Common myeloid progenitor, CD34-positive (primary cell): ENCODE measurements around the gene EGFR.

Experiments
- CTCF ChIA-PET: fragments of 350-600 bp; sonication (Branson Sonifier 250); formaldehyde crosslinking; loops from one replicate; lab custom pipeline; 2021; ENCODE audit warnings: antibody characterized with exemption; lab: Charles Lee
- POLR2A ChIA-PET: fragments of 350-600 bp; sonication (Branson Sonifier 250); formaldehyde crosslinking; loops from one replicate; lab custom pipeline; 2021; ENCODE audit warnings: antibody characterized with exemption; lab: Charles Lee
- DNase-seq, 3 donors: peaks; one replicate each; pipeline versions ENCODE4 v3.0.0 to v3.0.0-alpha.2; 2013
- H3K27ac ChIP-seq, 2 experiments: 1 replicate in 1 of 2; 2 replicates in 1 of 2; pipeline ENCODE4 v1.7.0; 2013; ENCODE audit warnings: inconsistent platforms in 2 of 2, low read length in 2 of 2, mild to moderate bottlenecking in 2 of 2, low read depth in 1 of 2, moderate library complexity in 1 of 2; ENCODE audit not compliant: severe bottlenecking in 2 of 2, insufficient read depth in 1 of 2, poor library complexity in 1 of 2
- H3K27me3 ChIP-seq, 5 experiments: replicated peaks in 2 of 5; 1 replicate in 3 of 5; 2 replicates in 2 of 5; pipeline versions ENCODE4 v1.6.1 to v1.7.0; 2013; ENCODE audit warnings: low read length in 4 of 5, mild to moderate bottlenecking in 2 of 5, moderate library complexity in 2 of 5, inconsistent platforms in 1 of 5; ENCODE audit not compliant: insufficient read depth in 5 of 5, control insufficient read depth in 4 of 5
- H3K36me3 ChIP-seq, 4 experiments: 1 replicate in 2 of 4; 2 replicates in 2 of 4; pipeline versions ENCODE4 v1.6.1 to v1.7.0; 2013; ENCODE audit warnings: low read length in 3 of 4, control low read depth in 1 of 4, mild to moderate bottlenecking in 1 of 4; ENCODE audit not compliant: control insufficient read depth in 4 of 4, insufficient read depth in 4 of 4
- H3K4me1 ChIP-seq, 4 experiments: 1 replicate in 3 of 4; 2 replicates in 1 of 4; pipeline versions ENCODE4 v1.6.1 to v1.7.1; 2013; ENCODE audit warnings: low read length in 3 of 4, mild to moderate bottlenecking in 3 of 4, control low read depth in 1 of 4, inconsistent platforms in 1 of 4, moderate library complexity in 1 of 4; ENCODE audit not compliant: control insufficient read depth in 4 of 4, insufficient read depth in 4 of 4; ENCODE audit errors: control extremely low read depth in 1 of 4
- H3K4me3 ChIP-seq, 7 experiments: 1 replicate in 4 of 7; 2 replicates in 3 of 7; pipeline versions ENCODE4 v1.5.1 to v1.7.0; 2013; ENCODE audit warnings: mild to moderate bottlenecking in 7 of 7, low read length in 6 of 7, moderate library complexity in 6 of 7, inconsistent platforms in 2 of 7, low read depth in 2 of 7, control low read depth in 1 of 7; ENCODE audit not compliant: insufficient read depth in 4 of 7, control insufficient read depth in 1 of 7; ENCODE audit errors: extremely low read depth in 1 of 7
- H3K9me3 ChIP-seq, 5 experiments: 1 replicate in 4 of 5; 2 replicates in 1 of 5; pipeline versions ENCODE4 v1.6.1 to v1.7.1; 2013; ENCODE audit warnings: low read length in 4 of 5, mild to moderate bottlenecking in 2 of 5, inconsistent platforms in 1 of 5, low read depth in 1 of 5, moderate library complexity in 1 of 5; ENCODE audit not compliant: control insufficient read depth in 4 of 5, insufficient read depth in 2 of 5; ENCODE audit errors: control extremely low read depth in 1 of 5
- WGBS: methylation state at CpG from one replicate; pipeline ENCODE4 v1.1.5; 2013; ENCODE audit not compliant: insufficient coverage; 5-methylcytosine and 5-hydroxymethylcytosine counted together

EGFR gene

GRCh38 chr7:55235115-55235514 lies 216.3 kb downstream of the EGFR start:
- Histone ChIP-seq H3K27ac (no peak overlapping the region), H3K27me3 (peaks cover 0 to 14% (median 2%) of the 10 kb centered on the region in 5 experiments), H3K4me3 (no peak overlapping the region), H3K9me3 (no peaks in the 10 kb centered on the region), H3K36me3 (no peaks in the 10 kb centered on the region), H3K4me1 (no peaks in the 10 kb centered on the region)
- ChIA-PET CTCF (no interaction called here), POLR2A (no interaction called here)
- DNase-seq, result no peak
- 85% methylated on average over 14 of the region's 14 CpGs for WGBS

- Histone ChIP-seq H3K4me1 (no peaks in the 10 kb centered on the region), H3K36me3 (no peaks in the 10 kb centered on the region), H3K4me3 (no peak overlapping the region), H3K9me3 (no peaks in the 10 kb centered on the region), H3K27ac (no peak overlapping the region), H3K27me3 (peaks cover 0 to 14% (median 2%) of the 10 kb centered on the region in 5 experiments)
- no peak for DNase-seq
- 90% methylated on average over 6 of the region's 6 CpGs for WGBS
- CTCF ChIA-PET, result no interaction called here
- POLR2A ChIA-PET, result no interaction called here
Observed at GRCh38 chr7:55235801-55236200, 217.0 kb downstream of the EGFR start.

DNA sequence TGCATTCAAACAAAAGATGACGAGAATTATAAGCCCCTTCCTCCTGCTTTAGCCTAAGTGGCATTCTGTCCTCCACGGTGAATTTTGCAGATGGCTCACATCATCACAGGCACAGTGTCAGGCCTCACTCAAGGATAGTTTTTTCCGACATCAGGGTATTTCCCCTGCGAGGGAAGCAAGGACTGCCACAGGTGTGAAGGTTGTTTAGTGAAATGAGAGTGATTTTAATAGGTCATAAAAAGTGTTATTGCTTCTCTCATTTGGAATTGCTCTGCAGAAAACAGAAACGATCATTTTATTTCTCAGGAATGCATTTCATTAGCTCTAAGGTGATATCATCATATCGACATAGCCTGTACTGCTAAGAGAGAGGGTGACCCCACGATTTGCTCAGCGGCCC lies 217.7 kb downstream of the EGFR start:
- ChIA-PET POLR2A (no interaction called here), CTCF (no interaction called here)
- no peak for DNase-seq
- peaks cover 0 to 14% (median 2%) of the 10 kb centered on the region in 5 experiments for H3K27me3 ChIP-seq
- no peak overlapping the region for H3K4me3 ChIP-seq
- no peaks in the 10 kb centered on the region for H3K9me3 ChIP-seq
- H3K27ac ChIP-seq, result no peak overlapping the region
- no peaks in the 10 kb centered on the region for H3K36me3 ChIP-seq
- 88% methylated on average over 8 of the region's 8 CpGs for WGBS
- no peaks in the 10 kb centered on the region for H3K4me1 ChIP-seq

DNA sequence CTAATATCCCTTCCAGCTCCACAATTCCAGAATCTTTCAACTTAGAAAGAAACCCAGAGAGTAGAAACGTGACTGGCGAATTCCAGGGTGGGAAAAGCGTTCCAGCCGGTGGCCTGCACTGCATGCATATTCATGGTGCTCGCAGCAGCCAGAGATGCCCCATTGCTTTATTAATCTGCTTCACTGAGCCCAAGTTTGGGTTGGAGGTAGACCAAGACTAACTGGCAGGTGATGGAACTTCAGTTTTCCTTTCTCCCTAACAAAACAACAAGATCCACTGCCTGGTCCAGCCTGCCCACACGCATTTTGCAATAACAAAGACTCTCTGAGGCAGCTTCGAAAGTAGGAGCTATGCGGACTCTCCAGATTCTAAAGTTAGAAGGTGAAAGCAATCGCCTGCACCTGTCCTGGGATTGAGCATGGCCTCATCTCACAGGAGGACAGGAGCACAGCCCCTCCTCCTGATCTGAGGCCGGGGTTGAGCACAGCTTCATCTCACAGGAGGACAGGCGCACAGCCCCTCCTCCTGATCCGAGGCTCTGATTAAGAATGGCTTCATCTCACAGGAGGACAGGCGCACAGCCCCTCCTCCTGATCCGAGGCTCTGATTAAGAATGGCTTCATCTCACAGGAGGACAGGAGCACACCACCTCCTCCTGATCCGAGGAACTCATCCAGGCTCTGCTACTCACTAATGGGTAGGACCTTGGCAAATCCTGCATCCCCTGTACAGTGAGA lies 218.5 kb downstream of the EGFR start:
- H3K9me3 ChIP-seq, result no peaks in the 10 kb centered on the region
- CTCF ChIA-PET, result no interaction called here
- H3K27me3 ChIP-seq, result peaks cover 0 to 14% (median 2%) of the 10 kb centered on the region in 5 experiments
- no peak for DNase-seq
- POLR2A ChIA-PET, result no interaction called here
- no peak overlapping the region for H3K4me3 ChIP-seq
- H3K36me3 ChIP-seq, result no peaks in the 10 kb centered on the region
- WGBS, result 85% methylated on average over 8 of the region's 15 CpGs
- H3K27ac ChIP-seq, result no peak overlapping the region
- H3K4me1 ChIP-seq, result no peaks in the 10 kb centered on the region

DNA sequence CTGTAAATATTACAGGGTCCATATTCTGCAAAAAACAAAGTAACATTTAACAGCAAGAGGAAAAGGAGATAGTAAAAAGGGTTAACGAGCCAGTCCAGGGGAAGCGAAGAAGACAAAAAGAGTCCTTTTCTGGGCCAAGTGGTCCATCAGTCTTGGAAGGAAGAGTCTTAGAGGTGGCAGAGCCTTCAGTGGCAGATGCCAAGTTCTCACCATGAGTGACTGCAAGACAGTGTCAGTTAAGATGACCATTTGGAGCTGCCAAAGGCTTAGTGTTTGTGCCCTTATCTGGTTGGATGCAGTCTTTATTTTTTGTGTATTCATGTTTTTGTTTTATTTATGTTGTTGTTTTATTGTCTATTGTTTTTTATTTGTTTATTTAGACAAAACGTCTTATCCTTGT lies 220.6 kb downstream of the EGFR start:
- CTCF ChIA-PET, result no interaction called here
- Histone ChIP-seq H3K4me1 (no peaks in the 10 kb centered on the region), H3K27ac (no peak overlapping the region), H3K4me3 (no peak overlapping the region), H3K27me3 (peaks cover 0 to 14% (median 2%) of the 10 kb centered on the region in 5 experiments), H3K9me3 (no peaks in the 10 kb centered on the region), H3K36me3 (no peaks in the 10 kb centered on the region)
- POLR2A ChIA-PET, result no interaction called here
- DNase-seq, result no peak
- 94% methylated on average over 2 of the region's 3 CpGs for WGBS

- no peaks in the 10 kb centered on the region for H3K36me3 ChIP-seq
- peaks cover 0 to 14% (median 2%) of the 10 kb centered on the region in 5 experiments for H3K27me3 ChIP-seq
- no peak for DNase-seq
- POLR2A ChIA-PET, result no interaction called here
- 89% methylated on average over 16 of the region's 16 CpGs for WGBS
- H3K9me3 ChIP-seq, result no peaks in the 10 kb centered on the region
- no peaks in the 10 kb centered on the region for H3K4me1 ChIP-seq
- CTCF ChIA-PET, result no interaction called here
- no peak overlapping the region for H3K27ac ChIP-seq
- H3K4me3 ChIP-seq, result no peak overlapping the region
Observed at GRCh38 chr7:55240418-55241142, 221.8 kb downstream of the EGFR start.

- ChIA-PET CTCF (no interaction called here), POLR2A (no interaction called here)
- H3K27ac ChIP-seq, result no peak overlapping the region
- peaks cover 0 to 12% (median under 1%) of the 10 kb centered on the region in 5 experiments for H3K27me3 ChIP-seq
- no peaks in the 10 kb centered on the region for H3K4me1 ChIP-seq
- H3K36me3 ChIP-seq, result no peaks in the 10 kb centered on the region
- H3K4me3 ChIP-seq, result no peak overlapping the region
- DNase-seq, result no peak
- H3K9me3 ChIP-seq, result no peaks in the 10 kb centered on the region
- 100% methylated on average over 5 of the region's 6 CpGs for WGBS
Observed at GRCh38 chr7:55241958-55242357, 223.1 kb downstream of the EGFR start.
